GM18868 (cell line): ENCODE results near the gene PRTG.
"Not testable (repeated sequence)": the region's sequence is repeated elsewhere in the genome, so short reads cannot be mapped to it uniquely, and the experiment has no call there.

Experiments
- ATAC-seq: cut with Tn5 transposase; IDR thresholded peaks from one replicate; pipeline ENCODE4 v1.9.1; 2021; ENCODE audit warnings: mild to moderate bottlenecking, moderate library complexity; ENCODE audit not compliant: unreplicated experiment

The PRTG gene

DNA sequence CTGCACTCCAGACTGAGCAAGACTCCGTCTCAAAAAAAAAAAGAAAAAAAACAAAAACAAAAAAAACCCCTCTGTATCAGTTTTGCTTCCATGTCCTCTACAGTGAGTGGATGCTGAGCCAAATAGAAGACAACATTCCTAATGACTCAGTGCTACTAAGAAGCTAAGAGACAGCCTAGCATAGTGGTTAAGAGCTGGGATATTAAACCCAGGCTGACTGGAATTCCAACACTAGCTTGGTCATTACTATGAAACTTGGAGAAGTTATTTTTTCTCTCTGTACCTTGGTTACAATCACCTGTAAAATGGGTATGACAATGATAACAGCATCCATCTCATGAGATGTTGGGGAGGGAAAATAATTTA, 93.9 kb downstream of the PRTG start:
- ATAC-seq = no peak

DNA sequence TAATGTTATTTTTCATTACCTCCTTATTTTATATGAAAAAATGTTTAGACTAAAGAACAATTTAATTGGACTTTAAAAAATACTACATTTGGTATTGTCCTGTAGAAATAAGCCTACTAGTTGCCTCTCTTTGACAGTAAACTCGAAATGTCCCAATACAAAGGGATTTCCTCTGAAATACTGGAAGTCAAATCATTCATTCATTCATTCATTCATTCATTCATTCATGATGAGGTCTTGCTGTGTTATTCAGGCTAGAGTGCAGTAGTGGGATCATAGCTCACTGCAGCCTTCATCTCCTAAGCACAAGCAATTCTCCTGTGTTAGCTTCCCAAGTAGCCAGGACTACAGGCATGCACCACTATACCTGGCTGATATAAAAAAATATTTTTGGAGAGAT, 104.2 kb downstream of the PRTG start:
- no peak for ATAC-seq

DNA sequence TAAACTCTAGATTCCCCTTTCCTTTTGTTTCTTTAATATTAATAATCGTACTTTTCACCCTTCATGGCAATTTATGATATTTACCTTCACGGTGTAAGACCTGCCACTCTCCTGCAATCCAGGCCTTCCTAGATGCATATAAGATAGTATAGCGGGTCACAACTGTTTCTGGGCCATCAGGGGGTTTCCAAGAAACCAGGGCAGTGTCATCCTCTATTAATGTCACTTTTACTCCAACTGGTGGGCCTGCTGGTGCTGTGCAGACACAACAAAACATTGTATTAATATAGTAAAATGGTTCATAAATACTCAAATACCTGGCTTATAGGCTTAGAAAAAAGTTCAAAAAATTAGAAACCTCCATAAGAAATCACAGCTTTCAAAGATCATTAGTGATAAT, 105.9 kb downstream of the PRTG start:
- no peak for ATAC-seq

DNA sequence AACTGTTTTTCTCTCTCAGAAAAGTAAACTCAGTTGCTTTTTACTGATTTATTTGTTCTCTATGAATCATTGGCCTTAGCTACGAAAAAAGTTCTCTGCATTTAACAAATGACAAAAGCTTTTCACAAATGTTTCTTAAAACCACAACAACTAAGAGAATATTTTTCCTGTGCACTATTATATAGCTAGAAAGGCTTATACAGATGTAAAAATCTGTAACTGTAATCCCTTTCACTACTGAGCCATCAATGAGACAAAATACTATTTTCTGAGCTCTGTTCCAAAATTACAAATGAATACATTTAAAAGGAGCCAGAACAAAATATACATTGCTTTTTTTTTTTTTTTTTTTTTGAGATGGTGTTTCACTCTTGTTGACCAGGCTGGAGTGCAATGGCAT, 109.2 kb downstream of the PRTG start:
- no peak for ATAC-seq

DNA sequence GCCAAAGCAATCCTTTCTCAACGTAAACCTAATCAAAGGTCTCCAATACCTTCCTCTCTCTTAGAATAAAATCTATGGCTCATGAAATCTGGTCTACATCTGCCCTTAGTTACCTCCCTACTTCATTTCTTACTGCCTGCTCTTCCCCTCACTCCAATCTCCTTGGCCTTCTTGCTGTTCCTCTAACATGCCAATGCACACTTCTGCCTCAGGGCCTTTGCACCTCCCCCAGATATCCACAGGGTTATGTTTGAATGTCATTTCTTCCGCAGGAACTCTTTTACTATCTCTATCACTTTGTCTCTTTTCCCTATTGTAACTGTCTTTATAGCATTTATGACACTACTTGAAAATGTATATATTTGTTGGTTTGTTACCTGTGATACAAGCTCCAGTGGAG, 110.5 kb downstream of the PRTG start:
- no peak for ATAC-seq

DNA sequence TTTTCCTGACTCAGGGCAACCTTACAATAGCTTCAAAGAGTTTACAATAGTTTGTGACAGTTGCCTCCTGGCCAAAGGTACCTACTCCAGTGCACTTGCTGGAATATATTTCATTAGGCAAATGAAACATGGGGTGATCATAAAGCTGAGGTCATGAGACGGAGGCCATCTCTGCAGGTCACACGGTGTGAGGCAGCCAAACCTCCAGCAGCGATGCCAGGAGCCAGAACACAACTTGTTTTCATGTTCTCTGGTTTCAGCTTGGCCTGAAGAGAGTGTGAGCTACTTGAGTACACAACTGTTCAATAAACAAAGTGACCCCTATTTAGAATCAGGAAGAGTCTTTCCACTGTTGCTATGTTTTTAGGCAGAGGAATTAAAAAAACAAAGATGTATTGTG, 112.1 kb downstream of the PRTG start:
- no peak for ATAC-seq

DNA sequence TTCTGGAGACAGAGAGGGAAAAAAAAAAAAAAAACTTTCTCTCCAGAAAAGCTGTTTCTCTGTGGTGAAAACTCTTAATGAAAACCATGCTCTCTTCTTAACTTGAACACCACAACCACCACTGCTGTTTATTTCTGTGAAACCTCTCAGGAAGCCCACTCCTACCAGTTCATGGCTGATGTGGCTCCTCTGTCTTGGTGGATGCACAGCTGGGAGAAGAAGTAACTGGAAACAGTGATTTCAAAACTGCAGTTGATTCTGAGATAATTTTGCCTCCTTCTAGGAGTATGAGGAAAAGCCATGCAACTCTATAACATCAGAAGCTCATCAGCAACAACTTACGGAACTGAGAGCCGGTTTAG, 114.6 kb downstream of the PRTG start:
- ATAC-seq = no peak

DNA sequence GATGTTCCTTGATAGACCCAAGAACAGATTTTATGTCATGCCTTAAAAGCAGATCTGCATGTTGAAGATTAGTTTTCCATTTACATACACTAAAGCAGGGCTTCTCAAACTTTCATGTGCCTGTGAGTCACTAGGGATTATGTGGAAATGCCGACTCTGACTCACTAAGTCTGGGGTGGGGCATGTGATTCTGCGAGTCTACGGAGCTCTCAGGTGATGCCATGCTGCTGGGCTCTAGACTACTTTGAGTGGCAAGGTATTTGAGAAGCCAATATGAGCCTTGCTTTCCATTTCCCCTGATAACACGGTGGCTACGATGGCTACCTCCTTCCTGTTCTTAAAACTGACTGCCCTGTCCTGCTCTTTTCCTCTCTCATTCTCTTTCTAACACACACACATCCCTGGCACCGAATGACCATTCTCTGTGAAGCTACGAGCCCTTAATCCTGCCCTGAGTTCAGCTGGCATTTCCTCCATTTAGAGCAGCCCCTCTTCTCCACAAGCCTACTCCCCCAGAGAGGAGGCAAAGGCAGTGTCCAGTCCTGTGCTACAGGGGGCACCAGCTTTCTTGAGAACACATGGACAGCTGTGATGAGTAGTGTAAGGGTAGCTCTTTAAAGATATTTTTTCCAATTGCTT, 115.1 kb downstream of the PRTG start:
- no peak for ATAC-seq

DNA sequence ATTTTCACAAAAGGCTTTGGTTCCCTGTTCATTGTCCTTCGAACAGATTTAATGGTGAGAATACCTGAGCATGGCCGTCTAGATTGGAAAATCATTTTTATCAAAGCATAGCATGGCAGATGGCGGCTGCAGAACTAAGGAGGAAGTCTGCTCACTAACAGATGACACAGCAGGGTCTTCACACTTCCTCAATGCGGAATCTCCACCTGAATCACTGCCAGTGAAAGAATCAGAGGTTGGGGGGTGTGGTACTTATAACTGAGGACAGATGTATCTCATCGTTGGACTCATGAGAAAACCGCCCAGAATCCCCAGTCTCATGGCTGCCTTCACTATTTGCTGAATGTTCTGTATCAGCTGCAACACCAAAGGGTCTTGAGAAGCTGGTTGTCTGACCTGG, 123.2 kb downstream of the PRTG start:
- ATAC-seq = no peak

DNA sequence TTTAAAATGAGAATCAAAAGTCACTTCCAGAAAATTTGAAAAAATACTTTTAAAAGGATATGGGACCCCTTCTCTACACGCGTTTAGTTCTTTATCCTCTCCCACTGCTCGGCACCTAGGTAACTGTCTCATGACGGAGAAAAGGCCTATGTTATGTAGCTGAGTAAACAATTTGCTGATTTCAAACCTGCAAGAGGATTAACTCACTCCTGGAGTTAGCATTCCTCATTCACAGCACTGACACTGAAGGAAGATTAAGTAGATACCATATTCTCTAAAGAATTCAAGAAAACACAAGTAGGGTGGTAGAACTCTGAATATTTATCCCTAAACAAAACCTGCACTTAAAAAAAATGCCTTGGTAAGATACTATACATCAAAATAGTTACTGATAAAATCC, 124.6 kb downstream of the PRTG start:
- no peak for ATAC-seq

DNA sequence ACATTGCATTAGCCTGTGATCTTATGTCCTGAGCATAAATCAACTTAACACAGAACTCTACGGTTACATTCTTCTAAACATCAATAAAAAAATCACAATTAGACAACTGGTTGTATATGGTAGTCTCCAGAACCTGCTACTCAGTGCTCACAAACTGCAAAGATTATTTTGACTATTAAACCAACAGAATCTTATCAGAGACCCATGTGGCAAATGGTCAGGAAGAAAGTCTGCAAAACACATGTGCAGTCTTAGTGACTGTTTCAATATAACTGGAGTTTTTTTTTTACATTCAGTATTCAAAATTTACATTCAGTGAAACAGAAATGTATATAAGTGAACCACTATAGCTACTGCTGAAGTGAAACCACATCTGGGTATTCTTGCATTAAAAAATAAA, 127.5 kb downstream of the PRTG start:
- no peak for ATAC-seq

DNA sequence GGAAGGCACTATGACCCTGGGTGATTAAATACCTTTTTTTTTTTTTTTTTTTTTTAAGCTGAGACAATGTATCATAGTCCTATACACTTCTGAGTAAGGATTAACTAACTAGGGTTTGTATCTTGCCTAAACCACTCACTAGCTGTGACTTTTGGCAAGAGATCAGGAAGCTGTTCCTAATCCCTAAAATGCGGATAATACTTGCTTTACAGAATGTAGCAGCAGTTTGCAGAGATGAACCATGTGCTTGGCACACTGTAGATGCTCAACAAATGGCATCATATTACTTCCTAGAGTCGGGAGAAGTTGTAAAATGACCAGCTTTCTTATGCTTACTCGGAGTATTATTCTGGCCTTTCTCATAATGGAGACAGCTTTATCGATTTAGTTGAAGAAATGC, 129.2 kb downstream of the PRTG start:
- ATAC-seq = no peak

DNA sequence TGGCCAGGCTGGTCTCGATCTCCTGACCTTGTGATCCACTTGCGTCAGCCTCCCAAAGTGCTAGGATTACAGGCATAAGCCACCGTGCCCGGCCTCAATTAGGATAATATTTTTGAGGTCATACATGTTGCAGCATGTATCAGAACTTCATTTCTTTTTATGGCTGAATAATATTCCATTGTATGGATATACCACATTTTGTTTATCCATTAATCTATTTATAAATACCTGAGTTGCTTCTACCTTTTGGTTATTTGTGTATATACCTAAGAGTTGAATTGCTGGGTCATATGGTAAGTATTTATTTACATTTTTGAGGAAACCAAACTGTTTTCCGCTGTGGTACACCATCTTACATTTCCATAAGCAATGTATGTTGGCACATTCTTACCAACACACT, 136.7 kb downstream of the PRTG start:
- ATAC-seq = no peak

DNA sequence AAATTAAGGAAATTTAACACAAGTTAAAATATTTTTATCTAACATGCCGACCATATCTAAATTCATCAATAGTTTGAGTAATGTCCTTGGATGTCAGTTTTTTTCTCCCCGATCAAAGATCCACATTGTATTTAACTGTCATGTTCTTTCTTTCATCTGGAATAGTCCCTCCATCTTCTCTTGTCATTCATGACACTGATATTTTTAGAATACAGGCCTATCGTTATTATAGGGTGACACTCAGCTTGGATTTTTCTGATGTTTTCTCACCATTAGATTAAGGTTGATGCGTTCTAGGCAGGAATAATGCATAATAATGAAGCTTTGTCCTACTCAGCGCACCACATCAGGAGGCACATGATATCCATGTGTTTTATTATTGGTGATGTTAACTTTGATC, 141.6 kb downstream of the PRTG start:
- no peak for ATAC-seq

DNA sequence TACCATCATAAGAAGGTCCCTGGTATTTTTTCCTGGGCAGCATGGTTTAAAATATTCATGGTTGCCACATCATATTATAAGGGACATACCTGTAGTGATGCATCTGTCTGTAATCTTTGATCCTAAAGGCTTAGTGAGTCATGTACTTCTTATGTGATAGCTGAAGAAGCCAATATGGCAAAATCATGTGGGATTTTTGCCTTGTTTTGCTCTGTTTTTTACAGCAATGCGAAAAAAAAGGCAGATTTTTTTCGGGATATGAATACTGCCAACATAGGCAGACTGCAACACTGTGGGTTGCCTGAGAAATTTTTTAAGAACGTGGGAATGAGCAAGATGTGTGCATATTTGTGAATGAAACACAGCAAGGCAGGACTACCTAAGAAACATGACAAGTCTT, 143.5 kb downstream of the PRTG start:
- no peak for ATAC-seq

DNA sequence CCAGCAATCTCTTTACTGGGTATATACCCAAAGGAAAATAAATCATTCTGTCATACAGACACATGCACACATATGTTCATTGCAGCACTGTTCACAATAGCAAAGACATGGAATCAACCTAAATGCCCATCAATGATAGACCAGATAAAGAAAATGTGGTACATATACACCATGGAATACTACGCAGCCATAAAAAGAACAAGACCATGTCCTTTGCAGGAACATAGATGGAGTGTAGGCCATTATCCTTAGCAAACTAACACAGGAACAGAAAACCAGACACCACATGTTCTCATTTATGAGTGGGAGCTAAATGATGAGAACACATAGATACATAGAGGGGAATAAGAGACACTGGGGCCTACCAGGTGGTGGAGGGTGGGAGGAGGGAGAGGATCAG, 149.9 kb downstream of the PRTG start:
- not testable (repeated sequence) for ATAC-seq

DNA sequence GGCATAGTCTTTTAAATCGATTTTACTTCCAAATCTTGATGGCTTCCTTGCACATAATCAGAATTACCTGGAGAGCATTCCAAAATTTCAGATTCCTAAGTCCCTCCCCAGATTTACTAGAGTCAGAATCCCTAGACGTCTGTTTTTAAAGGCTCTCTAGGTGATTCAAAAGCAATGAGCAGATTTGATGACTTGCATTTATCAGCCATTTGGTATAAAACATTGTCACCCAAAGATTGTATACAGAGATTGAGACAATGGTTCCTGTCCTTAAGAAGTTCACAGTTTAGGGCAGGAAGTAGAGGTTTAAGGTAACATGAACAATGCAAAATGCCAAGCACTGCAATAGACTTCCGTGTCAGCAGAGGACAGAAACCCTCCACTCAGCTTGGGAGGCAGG, 152.2 kb downstream of the PRTG start:
- ATAC-seq = no peak

DNA sequence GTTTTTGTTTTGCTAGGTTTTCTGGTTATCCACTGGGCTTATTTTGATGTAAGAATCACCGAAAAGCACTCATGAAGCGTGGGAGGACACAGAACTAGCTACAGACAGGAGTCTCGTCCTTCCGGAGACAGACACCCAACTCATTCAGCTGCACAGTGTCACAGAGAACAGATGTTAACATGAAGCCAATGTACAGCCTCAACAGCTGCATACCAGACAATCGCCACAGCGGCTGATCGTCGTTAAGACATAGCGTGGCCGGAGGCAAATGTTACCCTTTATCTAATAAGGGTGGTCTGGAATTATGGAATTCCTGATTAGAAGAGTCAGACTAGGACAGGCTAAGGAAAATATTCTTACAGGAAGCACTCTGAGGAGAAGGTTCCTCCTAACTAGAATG, 153.7 kb downstream of the PRTG start:
- ATAC-seq = no peak

DNA sequence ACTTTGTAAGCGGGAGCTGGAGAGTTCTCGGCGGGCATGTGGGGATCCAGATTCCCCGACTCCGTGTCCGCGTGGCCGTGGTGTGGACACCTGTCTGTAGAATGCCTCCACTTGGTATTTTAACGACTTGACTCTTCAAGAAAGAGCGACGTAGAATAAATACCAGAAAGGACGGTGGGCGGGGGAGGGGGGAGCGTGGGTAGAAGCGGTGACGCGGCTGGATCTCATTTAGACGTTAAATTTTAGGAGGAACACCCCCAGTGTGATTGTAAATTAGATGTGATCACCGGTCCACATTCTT, 154.2 kb downstream of the PRTG start:
- no peak for ATAC-seq

DNA sequence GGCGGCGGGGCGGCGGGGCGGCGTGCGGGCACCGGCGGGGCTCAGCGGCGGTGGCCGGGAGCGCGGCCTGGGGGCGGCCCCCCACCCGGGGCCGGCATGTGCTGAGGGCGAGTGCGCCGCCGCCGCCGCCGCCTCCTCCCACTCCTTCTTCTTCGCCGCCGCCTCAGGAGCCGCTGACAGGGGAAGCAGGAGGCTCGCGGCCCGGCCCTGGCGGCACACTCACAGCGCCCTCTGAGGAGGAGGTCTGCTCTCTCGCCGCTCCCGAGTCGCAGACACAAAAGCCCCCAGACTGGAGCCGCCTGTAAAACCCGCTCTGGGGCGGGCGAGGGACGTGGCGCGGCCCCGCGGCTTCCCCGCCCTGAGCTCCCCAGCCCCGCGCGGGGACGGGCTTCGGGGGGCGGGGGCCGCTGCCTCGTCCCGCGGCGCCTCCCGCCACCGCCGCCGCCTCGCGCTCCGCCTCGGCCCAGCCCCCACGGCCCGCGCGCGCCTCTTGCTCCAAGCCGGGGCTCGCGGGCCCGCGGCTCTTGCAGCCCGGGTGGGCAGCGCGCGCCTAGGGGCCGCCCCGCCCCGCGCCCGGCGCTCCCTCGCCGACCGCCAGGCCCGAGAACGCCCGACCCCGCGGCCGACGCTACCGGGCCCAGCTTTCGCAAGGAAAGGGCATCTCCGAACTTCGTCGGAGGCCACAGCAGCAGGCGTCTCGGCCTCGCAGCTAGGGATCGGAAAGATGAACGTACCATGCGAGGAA, 154.7 kb downstream of the PRTG start, which contains the start of gene PYGO1:
Gene PYGO1 (minus strand): TSS at position 276 of the 745 bp plus-strand sequence. CDS start 462 bp downstream, outside the sequence.
- ATAC-seq = peak; percentile 83

DNA sequence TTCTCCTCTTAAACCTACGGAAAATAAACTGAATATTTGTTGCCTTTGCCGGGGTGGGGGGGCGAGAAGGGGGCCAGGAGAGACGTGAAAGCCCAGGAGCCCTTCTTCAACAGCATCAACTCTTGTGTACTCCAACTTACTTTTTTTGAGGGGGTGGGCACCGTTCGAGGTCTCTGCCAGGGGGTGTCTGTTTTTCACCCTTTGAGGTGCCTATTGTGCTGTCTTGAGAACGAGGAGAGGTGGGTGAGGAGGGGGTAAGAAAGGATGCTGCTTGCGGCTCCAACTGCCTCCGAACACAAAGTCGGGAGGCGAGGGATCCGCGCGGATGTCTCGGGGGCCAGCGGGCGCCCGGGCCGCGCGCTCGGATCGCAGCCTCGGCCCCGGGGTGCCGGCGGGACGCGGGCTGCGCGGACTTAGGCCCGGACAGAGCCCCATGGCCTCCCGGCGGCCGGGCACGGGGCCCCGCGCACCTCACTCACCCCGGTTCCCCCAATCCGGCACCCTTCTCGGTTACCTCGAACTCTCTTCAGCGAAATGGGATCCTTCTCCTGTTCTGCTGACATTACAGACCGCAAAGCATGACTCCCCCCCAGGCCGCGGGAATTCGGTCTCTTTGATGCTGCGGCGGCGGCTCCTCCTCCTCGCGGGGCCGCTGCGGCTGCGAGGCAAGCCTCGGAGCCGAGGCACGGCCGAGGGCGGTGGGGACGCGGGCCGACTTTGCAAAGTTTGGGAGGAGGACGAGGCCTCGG, 155.5 kb downstream of the PRTG start:
- peak; percentile 31 for ATAC-seq

DNA sequence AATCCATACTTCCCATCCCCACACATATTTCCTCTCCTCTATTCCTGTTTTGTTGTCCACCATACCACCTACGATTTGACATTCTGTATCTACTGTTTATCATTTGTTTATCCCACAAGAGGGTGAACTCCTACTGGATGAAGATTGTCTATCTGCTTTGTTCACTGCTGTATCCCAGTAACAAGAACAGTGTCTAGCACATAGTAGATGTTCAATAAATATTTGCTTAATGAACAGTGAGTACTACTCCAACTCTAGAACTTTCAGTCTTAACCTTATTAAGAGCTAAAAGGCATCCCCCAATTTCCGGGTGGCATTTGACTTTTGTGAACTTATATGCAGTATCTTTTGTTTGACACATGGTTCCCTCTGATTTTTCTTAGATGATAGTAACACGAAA, 156.1 kb downstream of the PRTG start:
- no peak for ATAC-seq
